OCI-LY1 (cell line): ENCODE results near the gene TBC1D5.

Source experiments
- H2AFZ ChIP-seq: fragments of 200-600 bp; sonication (generic), shearing (Covaris generic); 2 replicates; pipeline ENCODE4 v1.6.0; 2014; ENCODE audit warnings: antibody characterized with exemption, mild to moderate bottlenecking, low read length
- H3F3A ChIP-seq: fragments of 200-600 bp; sonication (generic), shearing (Covaris generic); 2 replicates; pipeline ENCODE4 v1.6.0; 2014; ENCODE audit warnings: mild to moderate bottlenecking, antibody characterized with exemption, low read length, moderate library complexity; ENCODE audit not compliant: insufficient read depth
- H3K27ac ChIP-seq: fragments of 200-600 bp; sonication (generic); 2 replicates; pipeline ENCODE4 v1.5.1; 2014; ENCODE audit warnings: low read length, mixed run types, mild to moderate bottlenecking, low read depth; ENCODE audit not compliant: poor library complexity, severe bottlenecking
- H3K27me3 ChIP-seq: fragments of 200-600 bp; sonication (generic); 2 replicates; pipeline ENCODE4 v1.6.0; 2014; ENCODE audit warnings: antibody characterized with exemption, mild to moderate bottlenecking, low read length, moderate library complexity; ENCODE audit not compliant: insufficient read depth
- H3K36me3 ChIP-seq: fragments of 200-600 bp; sonication (generic); 2 replicates; pipeline ENCODE4 v1.6.1; 2014; ENCODE audit warnings: mild to moderate bottlenecking, antibody characterized with exemption, low read length, moderate library complexity, mixed read lengths; ENCODE audit not compliant: insufficient read depth
- H3K4me1 ChIP-seq: fragments of 200-600 bp; sonication (generic); 2 replicates; pipeline ENCODE4 v1.5.1; 2014; ENCODE audit warnings: mild to moderate bottlenecking, low read length, moderate library complexity; ENCODE audit not compliant: insufficient read depth, severe bottlenecking
- H3K4me2 ChIP-seq: fragments of 200-600 bp; sonication (generic), shearing (Covaris generic); 2 replicates; pipeline ENCODE4 v1.6.1; 2014; ENCODE audit warnings: low read length
- H3K4me3 ChIP-seq: fragments of 200-600 bp; sonication (generic); 2 replicates; pipeline ENCODE4 v1.5.1; 2014; ENCODE audit warnings: low read length, low read depth, mild to moderate bottlenecking, mixed read lengths; ENCODE audit not compliant: poor library complexity, severe bottlenecking
- H3K79me2 ChIP-seq: fragments of 200-600 bp; shearing (Covaris generic); 2 replicates; pipeline ENCODE4 v1.6.1; 2016; ENCODE audit warnings: mixed run types, low read length, mixed read lengths; ENCODE audit not compliant: insufficient read depth
- H3K9ac ChIP-seq: fragments of 200-600 bp; sonication (generic), shearing (Covaris generic); 2 replicates; pipeline ENCODE4 v1.6.1; 2014; ENCODE audit warnings: mild to moderate bottlenecking, low read length, mixed read lengths
- H3K9me2 ChIP-seq: fragments of 200-600 bp; sonication (generic), shearing (Covaris generic); 2 replicates; pipeline ENCODE4 v1.6.1; 2014; ENCODE audit warnings: low read depth, mild to moderate bottlenecking, low read length, mixed read lengths
- H3K9me3 ChIP-seq: fragments of 200-600 bp; shearing (Covaris generic); 2 replicates; pipeline ENCODE4 v1.6.1; 2014; ENCODE audit warnings: low read length, mixed read lengths
- H4K20me1 ChIP-seq: fragments of 200-600 bp; sonication (generic), shearing (Covaris generic); 2 replicates; pipeline ENCODE4 v1.6.0; 2016; ENCODE audit warnings: mild to moderate bottlenecking, low read length; ENCODE audit not compliant: insufficient read depth
- EZH2 ChIP-seq: fragments of 200-600 bp; sonication (generic), shearing (Covaris generic); IDR thresholded peaks from 2 replicates; pipeline ENCODE4 v1.8.0; 2017; ENCODE audit warnings: borderline replicate concordance, mixed run types, mild to moderate bottlenecking, antibody characterized with exemption, low read length, moderate library complexity, mixed read lengths
- TF ChIP-seq, protein P1 (sequence below): fragments of 200-600 bp; sonication (generic), shearing (Covaris generic); IDR thresholded peaks from 2 replicates; pipeline ENCODE4 v1.5.1; 2017; ENCODE audit warnings: mild to moderate bottlenecking, antibody characterized with exemption, low read length, moderate library complexity, mixed read lengths

Gene TBC1D5

DNA sequence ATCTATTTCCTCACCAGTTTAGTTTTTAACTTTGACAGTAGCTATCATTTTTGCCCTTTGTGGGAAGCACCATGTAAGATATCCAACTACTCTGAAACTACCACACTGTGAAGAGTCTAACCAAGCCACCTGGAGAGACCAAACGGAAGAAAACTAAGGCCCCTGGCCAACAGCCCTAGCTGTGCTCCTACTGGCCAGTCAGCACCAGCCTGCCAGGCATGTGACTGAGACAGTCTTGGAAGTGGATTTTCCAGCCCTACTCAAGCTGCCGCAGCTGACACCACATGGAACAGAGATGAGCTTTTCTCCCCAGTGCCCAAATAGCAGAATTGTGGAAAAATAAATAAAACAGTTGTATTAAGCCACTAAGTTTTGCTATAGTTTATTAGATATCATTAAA, 2.9 kb upstream of the TBC1D5 start:
- no peak overlapping the region for H2AFZ ChIP-seq
- H3K9me3 ChIP-seq: no peaks in the 10 kb centered on the region
- no peak overlapping the region for H3K9ac ChIP-seq
- no peaks in the 10 kb centered on the region for H3K9me2 ChIP-seq
- H3K27ac ChIP-seq: no peak overlapping the region
- H3K36me3 ChIP-seq: no peaks in the 10 kb centered on the region
- TF ChIP-seq, protein P1, sequence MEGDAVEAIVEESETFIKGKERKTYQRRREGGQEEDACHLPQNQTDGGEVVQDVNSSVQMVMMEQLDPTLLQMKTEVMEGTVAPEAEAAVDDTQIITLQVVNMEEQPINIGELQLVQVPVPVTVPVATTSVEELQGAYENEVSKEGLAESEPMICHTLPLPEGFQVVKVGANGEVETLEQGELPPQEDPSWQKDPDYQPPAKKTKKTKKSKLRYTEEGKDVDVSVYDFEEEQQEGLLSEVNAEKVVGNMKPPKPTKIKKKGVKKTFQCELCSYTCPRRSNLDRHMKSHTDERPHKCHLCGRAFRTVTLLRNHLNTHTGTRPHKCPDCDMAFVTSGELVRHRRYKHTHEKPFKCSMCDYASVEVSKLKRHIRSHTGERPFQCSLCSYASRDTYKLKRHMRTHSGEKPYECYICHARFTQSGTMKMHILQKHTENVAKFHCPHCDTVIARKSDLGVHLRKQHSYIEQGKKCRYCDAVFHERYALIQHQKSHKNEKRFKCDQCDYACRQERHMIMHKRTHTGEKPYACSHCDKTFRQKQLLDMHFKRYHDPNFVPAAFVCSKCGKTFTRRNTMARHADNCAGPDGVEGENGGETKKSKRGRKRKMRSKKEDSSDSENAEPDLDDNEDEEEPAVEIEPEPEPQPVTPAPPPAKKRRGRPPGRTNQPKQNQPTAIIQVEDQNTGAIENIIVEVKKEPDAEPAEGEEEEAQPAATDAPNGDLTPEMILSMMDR: no peak
- TF ChIP-seq EZH2: no peak
- no peaks in the 10 kb centered on the region for H4K20me1 ChIP-seq
- H3K79me2 ChIP-seq: peaks cover 13% of the 10 kb centered on the region; the same call in 1 of the 2 replicates
- H3K4me3 ChIP-seq: no peak overlapping the region
- no peaks in the 10 kb centered on the region for H3K27me3 ChIP-seq
- no peaks in the 10 kb centered on the region for H3F3A ChIP-seq
- peaks cover 45% of the 10 kb centered on the region for H3K4me1 ChIP-seq
- H3K4me2 ChIP-seq: no peak overlapping the region

DNA sequence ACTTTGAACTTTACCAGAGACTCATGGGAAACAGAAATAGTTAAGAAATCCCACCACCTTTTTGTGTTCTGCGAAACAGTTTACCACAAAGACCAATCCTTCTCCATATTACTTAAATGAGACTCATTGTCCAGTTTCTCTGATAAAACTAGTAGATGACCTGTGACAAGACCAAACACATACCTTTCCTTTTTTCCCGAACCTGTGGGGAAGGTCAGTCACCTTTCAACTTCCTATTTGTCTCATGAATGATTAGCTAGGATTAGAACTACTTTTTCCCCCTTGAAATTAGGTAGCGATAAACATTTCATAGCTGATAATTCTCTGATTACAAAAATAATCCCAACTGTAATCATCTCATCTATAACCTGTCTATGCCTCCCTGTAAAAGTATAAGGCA, 2.3 kb upstream of the TBC1D5 start:
- Histone ChIP-seq H3K9ac (no peak overlapping the region), H3K27ac (no peak overlapping the region), H2AFZ (no peak overlapping the region), H3K9me2 (no peaks in the 10 kb centered on the region), H3K27me3 (no peaks in the 10 kb centered on the region), H3F3A (no peaks in the 10 kb centered on the region), H3K4me2 (no peak overlapping the region), H3K36me3 (no peaks in the 10 kb centered on the region), H3K4me1 (peaks cover 46% of the 10 kb centered on the region), H4K20me1 (no peaks in the 10 kb centered on the region), H3K79me2 (peaks cover 14% of the 10 kb centered on the region; the same call in 1 of the 2 replicates), H3K9me3 (no peaks in the 10 kb centered on the region), H3K4me3 (no peak overlapping the region)
- TF ChIP-seq, protein P1: no peak
- TF ChIP-seq EZH2: no peak

DNA sequence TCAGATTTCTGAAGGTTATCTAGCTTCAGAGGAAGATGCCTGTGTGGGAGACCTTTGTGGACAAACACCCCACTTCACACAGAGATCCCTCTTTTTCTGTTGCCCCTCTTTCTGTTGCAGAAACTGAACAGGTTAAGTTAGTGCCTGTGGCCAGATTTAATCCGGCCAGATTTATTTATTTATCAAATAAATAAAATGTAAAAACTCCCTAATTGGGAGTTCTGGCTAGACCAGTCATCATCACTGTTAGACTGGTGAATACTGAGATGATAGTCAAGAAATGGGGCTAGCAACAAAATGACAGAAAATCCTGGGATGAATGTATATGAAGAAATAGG, 1.2 kb upstream of the TBC1D5 start:
- no peaks in the 10 kb centered on the region for H4K20me1 ChIP-seq
- H3F3A ChIP-seq: no peaks in the 10 kb centered on the region
- H2AFZ ChIP-seq: peak overlapping the region; percentile 7
- peaks cover 20% of the 10 kb centered on the region for H3K79me2 ChIP-seq
- peak overlapping the region; percentile 82 for H3K27ac ChIP-seq
- H3K9me2 ChIP-seq: no peaks in the 10 kb centered on the region
- H3K9me3 ChIP-seq: no peaks in the 10 kb centered on the region
- H3K4me1 ChIP-seq: peaks cover 50% of the 10 kb centered on the region
- H3K36me3 ChIP-seq: no peaks in the 10 kb centered on the region
- no peak for TF ChIP-seq EZH2
- TF ChIP-seq, protein P1: no peak
- no peaks in the 10 kb centered on the region for H3K27me3 ChIP-seq
- peak overlapping the region; percentile 68 for H3K4me3 ChIP-seq
- peak overlapping the region; percentile 78 for H3K4me2 ChIP-seq
- H3K9ac ChIP-seq: peak overlapping the region; percentile 88
